HL-60 (cell line): ENCODE measurements around the gene WWOX.

Source experiments
- DNase-seq, 2 experiments: peaks; one replicate each; pipeline ENCODE4 v3.0.0-alpha.2; 2010 to 2020; ENCODE audit warnings: low read depth in 1 of 2, low spot score in 1 of 2
- H3K27ac ChIP-seq: fragments of 250-450 bp; sonication (Bioruptor Pico); replicated peaks from 2 replicates; pipeline ENCODE4 v1.5.1; 2020; ENCODE audit warnings: mild to moderate bottlenecking, moderate library complexity
- H3K27me3 ChIP-seq: fragments of 250-450 bp; sonication (Bioruptor Pico); 2 replicates; pipeline ENCODE4 v1.5.1; 2021; ENCODE audit warnings: mild to moderate bottlenecking, moderate library complexity; ENCODE audit not compliant: insufficient read depth, poor library complexity, severe bottlenecking
- H3K4me3 ChIP-seq: replicated peaks from 2 replicates; pipeline ENCODE4 v1.5.1; 2011; ENCODE audit warnings: mild to moderate bottlenecking, control low read depth, low read length; ENCODE audit not compliant: insufficient read depth
- CTCF ChIP-seq: IDR thresholded peaks from one replicate; pipeline ENCODE4 v1.5.1; 2011; ENCODE audit warnings: low read length, control low read depth, inconsistent platforms; ENCODE audit not compliant: insufficient read depth
- GABPA ChIP-seq: IDR thresholded peaks from 2 replicates; pipeline ENCODE4 v1.6.1; 2012; ENCODE audit warnings: low read depth
- POLR2AphosphoS5 ChIP-seq: IDR thresholded peaks from 2 replicates; pipeline ENCODE4 v1.6.1; 2012; ENCODE audit warnings: low read depth
- REST ChIP-seq: IDR thresholded peaks from 2 replicates; pipeline ENCODE4 v1.6.1; 2012; ENCODE audit warnings: low read depth; ENCODE audit not compliant: insufficient replicate concordance
- SPI1 ChIP-seq: IDR thresholded peaks from 2 replicates; pipeline ENCODE4 v1.6.1; 2012; ENCODE audit warnings: low read depth, mild to moderate bottlenecking, borderline replicate concordance

WWOX gene

GRCh38 chr16:78984887-78985464 is 885.5 kb downstream of the WWOX start:
- Histone ChIP-seq H3K4me3 (no peak overlapping the region), H3K27ac (no peak overlapping the region), H3K27me3 (no peaks in the 10 kb centered on the region)
- no peak for TF ChIP-seq CTCF
- TF ChIP-seq REST: no peak
- TF ChIP-seq GABPA: no peak
- no peak for TF ChIP-seq SPI1
- TF ChIP-seq POLR2AphosphoS5: no peak
- no peak for DNase-seq

- H3K27me3 ChIP-seq: no peaks in the 10 kb centered on the region
- DNase-seq: no peak
- no peak overlapping the region for H3K4me3 ChIP-seq
- H3K27ac ChIP-seq: no peak overlapping the region
- no peak for TF ChIP-seq SPI1
- no peak for TF ChIP-seq REST
- no peak for TF ChIP-seq POLR2AphosphoS5
- TF ChIP-seq GABPA: no peak
- TF ChIP-seq CTCF: no peak
Measured at GRCh38 chr16:78985716-78986605, 886.5 kb downstream of the WWOX start.

- Histone ChIP-seq H3K27me3 (no peaks in the 10 kb centered on the region), H3K27ac (no peak overlapping the region), H3K4me3 (no peak overlapping the region)
- TF ChIP-seq GABPA (no peak), POLR2AphosphoS5 (no peak), SPI1 (no peak), CTCF (no peak), REST (no peak)
- no peak for DNase-seq
Measured at GRCh38 chr16:78987666-78988065, 888.2 kb downstream of the WWOX start.
